ENCODE results near the gene MAP7D2. TPM values are rescaled to one million over a fixed set of nuclear protein-coding genes. Genes with fewer than 3 reads are reported as not detected.

Gene MAP7D2
- total and polyA plus RNA-seq, 5 donors from 2014 or later, result 0.22 to 0.99 (median 0.30) TPM; not detected in 2

DNA sequence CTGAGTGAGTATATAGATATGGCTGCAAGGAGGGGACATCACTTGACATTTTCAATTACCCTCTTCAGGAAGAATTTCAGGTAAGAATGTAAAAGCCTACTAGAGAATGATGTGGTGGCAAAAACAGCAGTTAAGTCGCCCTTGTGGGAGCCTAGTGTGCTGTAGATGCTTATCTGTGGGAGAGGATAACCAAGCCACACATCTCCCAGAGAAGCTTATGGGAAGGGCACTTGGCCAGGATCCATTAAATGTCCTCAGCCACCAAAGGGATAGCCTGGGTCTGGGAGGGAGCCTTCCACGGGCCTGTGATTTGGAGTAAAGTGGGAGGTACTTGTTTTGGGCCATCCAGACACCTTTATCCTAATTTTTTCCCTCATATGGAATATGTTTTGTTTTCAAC lies 84.5 kb downstream of the MAP7D2 start:
- peaks cover 5% of the 10 kb centered on the region for H3K36me3 Mint-ChIP-seq
- H3K27ac ChIP-seq (ENCODE audit: insufficient read depth, low read length, poor library complexity, severe bottlenecking), result no peak overlapping the region
- H3K9me3 Mint-ChIP-seq, result no peaks in the 10 kb centered on the region
- no peaks in the 10 kb centered on the region for H3K36me3 ChIP-seq (ENCODE audit: control insufficient read depth, insufficient read depth, low read length)
- H3K4me3 ChIP-seq (ENCODE audit: low read depth, low read length), result no peak overlapping the region
- H3K27me3 Mint-ChIP-seq, result no peaks in the 10 kb centered on the region
- H3K4me1 Mint-ChIP-seq, result peaks cover 0 to 9% (median 3%) of the 10 kb centered on the region in 4 donors
- H3K27me3 ChIP-seq (ENCODE audit: control insufficient read depth, insufficient read depth, low read length), result no peaks in the 10 kb centered on the region
- no peaks in the 10 kb centered on the region for H3K9me3 ChIP-seq (ENCODE audit: control insufficient read depth in 2 of 2, low read length in 2 of 2)
- H3K4me3 Mint-ChIP-seq, result no peak overlapping the region
- ATAC-seq (ENCODE audit: low read depth in 2 of 2), result no peak
- H3K27ac Mint-ChIP-seq, result no peak overlapping the region
- no peak for DNase-seq
- H3K4me1 ChIP-seq (ENCODE audit: control insufficient read depth, insufficient read depth, low read length, poor library complexity, severe bottlenecking), result no peaks in the 10 kb centered on the region

DNA sequence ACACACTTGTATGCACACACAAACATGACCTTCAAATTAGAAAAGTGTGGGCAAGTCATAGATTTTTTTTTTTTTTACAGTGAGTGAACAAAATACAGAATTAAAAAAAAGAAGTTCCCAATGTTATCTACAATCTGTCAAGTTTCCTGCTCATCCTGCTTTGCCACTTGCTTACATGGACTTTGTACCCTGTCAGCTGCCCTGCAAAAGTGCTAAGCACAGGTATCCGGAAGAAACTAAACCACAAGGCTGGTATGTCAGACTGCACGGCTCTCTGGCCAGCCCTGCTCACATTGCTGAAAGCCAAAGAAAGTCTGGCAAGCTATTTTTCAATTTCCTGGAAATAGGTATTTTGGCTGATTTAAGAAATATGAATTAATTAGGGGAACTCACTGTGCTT lies 87.0 kb downstream of the MAP7D2 start:
- Histone ChIP-seq H3K27me3 (ENCODE audit: control insufficient read depth, insufficient read depth, low read length) (no peaks in the 10 kb centered on the region), H3K36me3 (ENCODE audit: control insufficient read depth, insufficient read depth, low read length) (no peaks in the 10 kb centered on the region), H3K27ac (ENCODE audit: insufficient read depth, low read length, poor library complexity, severe bottlenecking) (no peak overlapping the region), H3K9me3 (ENCODE audit: control insufficient read depth in 2 of 2, low read length in 2 of 2) (no peaks in the 10 kb centered on the region), H3K4me1 (ENCODE audit: control insufficient read depth, insufficient read depth, low read length, poor library complexity, severe bottlenecking) (no peaks in the 10 kb centered on the region), H3K4me3 (ENCODE audit: low read depth, low read length) (no peak overlapping the region)
- peak in 1 of 3 donors; percentile 36 for DNase-seq
- ATAC-seq (ENCODE audit: low read depth in 2 of 2), result no peak
- Mint-ChIP-seq H3K4me3 (no peak overlapping the region), H3K4me1 (peaks cover 0 to 9% (median 3%) of the 10 kb centered on the region in 4 donors), H3K27ac (no peak overlapping the region), H3K9me3 (no peaks in the 10 kb centered on the region), H3K27me3 (no peaks in the 10 kb centered on the region), H3K36me3 (no peaks in the 10 kb centered on the region)

DNA sequence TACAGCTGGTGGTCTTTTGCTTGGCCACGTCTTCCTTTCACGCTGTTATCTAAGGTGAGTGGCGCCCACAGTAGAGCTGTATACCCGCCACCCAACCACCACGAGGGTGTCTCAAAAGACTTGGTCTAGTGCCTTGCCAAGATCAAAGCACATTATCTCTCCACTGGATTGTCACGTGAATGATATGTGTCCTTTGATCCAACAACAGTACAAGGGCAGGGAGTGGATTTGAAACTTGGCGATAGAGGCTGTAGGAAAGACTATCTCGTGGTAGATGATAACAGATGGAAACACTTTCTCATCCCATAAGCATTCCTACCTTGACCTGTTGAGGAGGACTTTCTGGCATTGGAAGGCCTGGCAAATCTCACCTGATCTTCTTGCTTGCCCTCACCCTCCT lies 88.1 kb downstream of the MAP7D2 start:
- Mint-ChIP-seq H3K27ac (no peak overlapping the region), H3K9me3 (no peaks in the 10 kb centered on the region), H3K4me1 (peaks cover 0 to 9% (median 3%) of the 10 kb centered on the region in 4 donors), H3K4me3 (no peak overlapping the region), H3K27me3 (no peaks in the 10 kb centered on the region), H3K36me3 (no peaks in the 10 kb centered on the region)
- no peak overlapping the region for H3K27ac ChIP-seq (ENCODE audit: insufficient read depth, low read length, poor library complexity, severe bottlenecking)
- no peak for ATAC-seq (ENCODE audit: low read depth in 2 of 2)
- no peaks in the 10 kb centered on the region for H3K27me3 ChIP-seq (ENCODE audit: control insufficient read depth, insufficient read depth, low read length)
- H3K9me3 ChIP-seq (ENCODE audit: control insufficient read depth in 2 of 2, low read length in 2 of 2), result no peaks in the 10 kb centered on the region
- no peaks in the 10 kb centered on the region for H3K4me1 ChIP-seq (ENCODE audit: control insufficient read depth, insufficient read depth, low read length, poor library complexity, severe bottlenecking)
- no peak for DNase-seq
- no peak overlapping the region for H3K4me3 ChIP-seq (ENCODE audit: low read depth, low read length)
- no peaks in the 10 kb centered on the region for H3K36me3 ChIP-seq (ENCODE audit: control insufficient read depth, insufficient read depth, low read length)

DNA sequence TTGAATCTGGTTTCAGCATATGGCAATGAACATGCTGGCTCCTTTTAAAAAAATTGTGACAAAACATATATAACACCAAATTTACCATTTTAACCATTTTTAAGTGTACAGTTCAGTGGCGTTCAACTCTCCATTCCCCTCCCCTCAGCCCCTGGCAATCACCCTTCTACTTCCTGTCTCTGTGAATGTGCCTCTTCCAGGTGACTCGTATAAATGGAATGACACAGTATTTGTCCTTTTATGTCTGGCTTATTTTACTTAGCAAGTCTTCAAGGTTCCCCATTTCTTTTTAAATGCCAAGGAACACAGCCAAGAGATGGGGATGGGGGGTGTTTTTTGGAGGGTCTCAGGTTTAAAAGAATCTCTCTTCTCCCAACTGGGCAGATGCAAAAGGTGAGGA lies 90.4 kb downstream of the MAP7D2 start:
- no peak overlapping the region for H3K27ac Mint-ChIP-seq

DNA sequence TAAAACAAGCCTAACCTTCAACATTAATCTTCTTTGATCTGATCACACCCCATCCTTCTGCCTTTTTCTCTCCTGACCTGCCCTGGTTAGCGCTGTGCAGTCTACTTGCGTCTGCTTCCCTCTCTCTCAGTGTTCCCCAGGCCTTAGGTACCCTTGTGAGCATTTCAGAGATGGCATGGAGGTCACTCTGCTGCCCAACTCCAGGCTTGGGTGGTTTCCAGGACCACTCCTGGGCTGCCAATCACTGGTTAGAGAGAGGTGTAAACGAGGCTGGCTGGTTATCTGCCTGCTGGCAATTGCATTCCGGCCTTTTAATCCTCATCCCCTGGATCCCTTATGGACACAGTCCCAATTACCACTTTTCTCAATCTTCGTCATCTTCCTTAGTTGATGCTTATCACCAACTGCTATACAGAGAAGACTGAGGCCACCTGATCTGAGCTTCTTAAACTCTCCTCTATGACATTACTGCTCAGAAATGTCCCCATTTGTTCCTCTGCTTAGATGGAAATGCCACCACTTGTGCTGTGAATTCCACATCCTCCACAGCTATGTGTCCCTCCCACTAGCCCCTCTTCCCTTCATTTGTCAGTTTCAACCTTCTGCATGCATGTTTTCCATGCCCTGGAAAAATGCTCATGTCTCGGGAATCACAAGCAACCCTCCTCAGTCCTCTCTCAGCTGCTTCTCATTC lies 96.9 kb downstream of the MAP7D2 start:
- Mint-ChIP-seq H3K4me1 (no peaks in the 10 kb centered on the region), H3K27ac (no peak overlapping the region)

More for the DNA sequence above, 90.4 kb downstream of the MAP7D2 start:
- no peaks in the 10 kb centered on the region for H3K36me3 ChIP-seq (ENCODE audit: control insufficient read depth, insufficient read depth, low read length)
- no peaks in the 10 kb centered on the region for H3K27me3 Mint-ChIP-seq
- H3K9me3 ChIP-seq (ENCODE audit: control insufficient read depth in 2 of 2, low read length in 2 of 2), result no peaks in the 10 kb centered on the region
- no peak overlapping the region for H3K4me3 ChIP-seq (ENCODE audit: low read depth, low read length)
- no peak overlapping the region for H3K4me3 Mint-ChIP-seq
- no peaks in the 10 kb centered on the region for H3K27me3 ChIP-seq (ENCODE audit: control insufficient read depth, insufficient read depth, low read length)
- H3K9me3 Mint-ChIP-seq, result no peaks in the 10 kb centered on the region
- DNase-seq (no peak), ATAC-seq (ENCODE audit: low read depth in 2 of 2) (no peak)
- H3K4me1 ChIP-seq (ENCODE audit: control insufficient read depth, insufficient read depth, low read length, poor library complexity, severe bottlenecking), result no peaks in the 10 kb centered on the region
- H3K4me1 Mint-ChIP-seq, result peaks cover 0 to 9% (median 3%) of the 10 kb centered on the region in 4 donors
- no peak overlapping the region for H3K27ac ChIP-seq (ENCODE audit: insufficient read depth, low read length, poor library complexity, severe bottlenecking)
- no peaks in the 10 kb centered on the region for H3K36me3 Mint-ChIP-seq

DNA sequence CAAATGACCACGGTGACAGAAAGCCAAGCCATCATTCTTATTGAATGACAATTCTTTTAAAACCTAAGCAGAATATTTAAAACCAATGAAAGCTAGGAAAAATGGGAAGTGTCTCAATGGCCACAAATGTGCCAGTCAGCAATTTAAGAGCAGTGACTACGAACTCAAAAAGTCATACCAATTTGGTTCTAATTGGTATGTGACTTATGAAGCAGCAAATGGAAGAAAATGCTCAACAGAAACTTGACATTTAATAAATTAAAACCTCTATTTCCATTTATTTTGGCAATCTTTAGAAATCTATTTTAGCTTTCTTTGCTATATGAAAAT lies 100.1 kb downstream of the MAP7D2 start:
- no peak overlapping the region for H3K27ac Mint-ChIP-seq
- ATAC-seq (ENCODE audit: low read depth in 2 of 2) (no peak), DNase-seq (no peak)
- H3K9me3 ChIP-seq (ENCODE audit: control insufficient read depth in 2 of 2, low read length in 2 of 2), result peaks cover 0 to 6% of the 10 kb centered on the region in 2 experiments
- H3K27ac ChIP-seq (ENCODE audit: insufficient read depth, low read length, poor library complexity, severe bottlenecking), result no peak overlapping the region
- H3K27me3 ChIP-seq (ENCODE audit: control insufficient read depth, insufficient read depth, low read length), result peaks cover 2% of the 10 kb centered on the region
- H3K36me3 ChIP-seq (ENCODE audit: control insufficient read depth, insufficient read depth, low read length), result no peaks in the 10 kb centered on the region
- no peak overlapping the region for H3K4me3 Mint-ChIP-seq
- no peaks in the 10 kb centered on the region for H3K4me1 Mint-ChIP-seq
- no peaks in the 10 kb centered on the region for H3K4me1 ChIP-seq (ENCODE audit: control insufficient read depth, insufficient read depth, low read length, poor library complexity, severe bottlenecking)
- H3K36me3 Mint-ChIP-seq, result peaks cover 13% of the 10 kb centered on the region
- peaks cover 6% of the 10 kb centered on the region for H3K27me3 Mint-ChIP-seq
- peaks cover 0 to 13% (median 3%) of the 10 kb centered on the region in 7 donors for H3K9me3 Mint-ChIP-seq
- H3K4me3 ChIP-seq (ENCODE audit: low read depth, low read length), result no peak overlapping the region

More for the DNA sequence above, 96.9 kb downstream of the MAP7D2 start:
- ATAC-seq (ENCODE audit: low read depth in 2 of 2), result no peak
- peaks cover 6% of the 10 kb centered on the region for H3K27me3 Mint-ChIP-seq
- H3K9me3 Mint-ChIP-seq, result peaks cover 0 to 13% (median 3%) of the 10 kb centered on the region in 7 donors
- peaks cover 6% of the 10 kb centered on the region for H3K36me3 Mint-ChIP-seq
- Histone ChIP-seq H3K27ac (ENCODE audit: insufficient read depth, low read length, poor library complexity, severe bottlenecking) (no peak overlapping the region), H3K9me3 (ENCODE audit: control insufficient read depth in 2 of 2, low read length in 2 of 2) (peaks cover 0 to 6% of the 10 kb centered on the region in 2 experiments), H3K36me3 (ENCODE audit: control insufficient read depth, insufficient read depth, low read length) (no peaks in the 10 kb centered on the region), H3K4me1 (ENCODE audit: control insufficient read depth, insufficient read depth, low read length, poor library complexity, severe bottlenecking) (no peaks in the 10 kb centered on the region), H3K27me3 (ENCODE audit: control insufficient read depth, insufficient read depth, low read length) (peaks cover 2% of the 10 kb centered on the region), H3K4me3 (ENCODE audit: low read depth, low read length) (no peak overlapping the region)
- DNase-seq, result no peak
- peak overlapping the region in 1 of 4 donors; percentile 62 for H3K4me3 Mint-ChIP-seq

DNA sequence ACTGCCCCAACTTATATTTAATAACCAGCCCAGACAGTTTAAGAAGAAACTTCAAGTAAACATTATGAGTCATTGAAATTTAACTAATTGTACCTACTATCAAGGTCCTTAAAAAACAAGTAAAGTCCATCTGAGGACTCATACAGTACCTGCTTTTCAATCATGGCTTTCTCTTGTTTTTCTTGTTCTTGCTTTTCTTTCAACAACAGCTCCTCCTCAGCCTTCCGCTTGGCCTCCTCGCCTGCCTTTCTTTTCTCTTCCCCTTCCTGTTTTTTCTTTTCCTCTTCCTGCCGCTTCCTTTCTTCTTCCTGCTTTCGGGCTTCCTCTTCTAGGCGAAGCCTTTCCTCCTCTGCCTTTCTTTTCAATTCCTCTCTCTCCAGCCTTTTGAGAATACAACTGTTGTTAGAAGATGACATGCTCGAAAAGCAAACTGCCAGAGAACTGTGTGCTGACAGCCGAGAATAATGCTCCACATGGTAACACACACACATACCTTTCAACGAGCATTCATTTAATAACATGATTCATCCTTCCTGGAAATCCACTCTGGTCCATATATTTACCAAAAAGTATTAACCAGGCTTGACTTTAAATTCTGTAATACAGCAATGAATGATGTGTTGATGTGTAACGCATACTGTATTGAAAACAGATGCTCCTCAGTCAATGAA lies 100.6 kb downstream of the MAP7D2 start:
- no peak overlapping the region for H3K4me3 ChIP-seq (ENCODE audit: low read depth, low read length)
- peaks cover 0 to 6% of the 10 kb centered on the region in 2 experiments for H3K9me3 ChIP-seq (ENCODE audit: control insufficient read depth in 2 of 2, low read length in 2 of 2)
- H3K27ac Mint-ChIP-seq, result no peak overlapping the region
- no peak overlapping the region for H3K4me3 Mint-ChIP-seq
- DNase-seq (no peak), ATAC-seq (ENCODE audit: low read depth in 2 of 2) (no peak)
- H3K4me1 ChIP-seq (ENCODE audit: control insufficient read depth, insufficient read depth, low read length, poor library complexity, severe bottlenecking), result no peaks in the 10 kb centered on the region
- H3K27ac ChIP-seq (ENCODE audit: insufficient read depth, low read length, poor library complexity, severe bottlenecking), result no peak overlapping the region
- H3K9me3 Mint-ChIP-seq, result peaks cover 0 to 13% (median 3%) of the 10 kb centered on the region in 7 donors
- H3K36me3 ChIP-seq (ENCODE audit: control insufficient read depth, insufficient read depth, low read length), result no peaks in the 10 kb centered on the region
- peaks cover 13% of the 10 kb centered on the region for H3K36me3 Mint-ChIP-seq
- H3K4me1 Mint-ChIP-seq, result no peaks in the 10 kb centered on the region
- peaks cover 6% of the 10 kb centered on the region for H3K27me3 Mint-ChIP-seq
- H3K27me3 ChIP-seq (ENCODE audit: control insufficient read depth, insufficient read depth, low read length), result peaks cover 2% of the 10 kb centered on the region

DNA sequence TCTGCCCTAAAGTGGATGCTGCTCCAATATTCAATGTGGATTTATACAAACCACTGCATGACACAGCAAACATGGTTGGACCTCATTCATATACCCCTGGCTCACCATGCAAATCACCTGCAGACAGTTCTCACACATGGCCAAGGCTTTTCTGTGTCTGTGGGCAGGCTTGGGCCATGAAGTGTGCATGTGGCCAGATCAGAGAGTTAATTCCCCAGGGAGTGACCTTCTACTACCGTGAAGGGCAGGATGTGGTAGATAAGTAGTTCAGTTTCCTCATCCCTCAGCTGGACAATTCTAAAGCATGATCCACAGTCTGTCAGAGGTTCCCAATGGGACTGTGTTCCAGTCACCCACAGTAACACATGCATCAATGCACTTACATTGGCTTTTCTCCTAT lies 101.3 kb downstream of the MAP7D2 start:
- Mint-ChIP-seq H3K36me3 (peaks cover 19% of the 10 kb centered on the region), H3K9me3 (peaks cover 0 to 13% (median 3%) of the 10 kb centered on the region in 7 donors), H3K27ac (no peak overlapping the region), H3K4me1 (no peaks in the 10 kb centered on the region), H3K27me3 (peaks cover 2% of the 10 kb centered on the region), H3K4me3 (no peak overlapping the region)
- H3K27ac ChIP-seq (ENCODE audit: insufficient read depth, low read length, poor library complexity, severe bottlenecking), result no peak overlapping the region
- H3K27me3 ChIP-seq (ENCODE audit: control insufficient read depth, insufficient read depth, low read length), result peaks cover 2% of the 10 kb centered on the region
- peaks cover 0 to 6% of the 10 kb centered on the region in 2 experiments for H3K9me3 ChIP-seq (ENCODE audit: control insufficient read depth in 2 of 2, low read length in 2 of 2)
- DNase-seq (no peak), ATAC-seq (ENCODE audit: low read depth in 2 of 2) (no peak)
- H3K4me1 ChIP-seq (ENCODE audit: control insufficient read depth, insufficient read depth, low read length, poor library complexity, severe bottlenecking), result no peaks in the 10 kb centered on the region
- H3K4me3 ChIP-seq (ENCODE audit: low read depth, low read length), result no peak overlapping the region
- no peaks in the 10 kb centered on the region for H3K36me3 ChIP-seq (ENCODE audit: control insufficient read depth, insufficient read depth, low read length)

Measured in CD4-positive, CD25-positive, alpha-beta regulatory T cell (primary cell).